DOHH2 (cell line): ENCODE data around the gene EEA1.

Source experiments
- H3F3A ChIP-seq: fragments of 200-600 bp; sonication (generic), shearing (Covaris generic); 2 replicates; pipeline ENCODE4 v1.6.0; 2016; ENCODE audit warnings: antibody characterized with exemption, mild to moderate bottlenecking; ENCODE audit not compliant: control insufficient read depth, insufficient read depth
- H3K27ac ChIP-seq: fragments of 200-600 bp; sonication (generic); 2 replicates; pipeline ENCODE4 v1.5.1; 2014; ENCODE audit warnings: low read depth, mild to moderate bottlenecking, low read length, moderate library complexity
- H3K27me3 ChIP-seq: fragments of 200-600 bp; sonication (generic); 2 replicates; pipeline ENCODE4 v1.6.1; 2014; ENCODE audit warnings: mild to moderate bottlenecking, low read length, mixed read lengths; ENCODE audit not compliant: control insufficient read depth
- H3K36me3 ChIP-seq: fragments of 200-600 bp; sonication (generic); 2 replicates; pipeline ENCODE4 v1.6.1; 2014; ENCODE audit warnings: mild to moderate bottlenecking, low read length, moderate library complexity, mixed read lengths; ENCODE audit not compliant: control insufficient read depth
- H3K4me1 ChIP-seq: fragments of 200-600 bp; sonication (generic); 2 replicates; pipeline ENCODE4 v1.6.1; 2014; ENCODE audit warnings: mild to moderate bottlenecking, low read length, mixed read lengths; ENCODE audit not compliant: control insufficient read depth
- H3K4me2 ChIP-seq: fragments of 200-600 bp; sonication (generic); 2 replicates; pipeline ENCODE4 v1.6.0; 2014; ENCODE audit warnings: mild to moderate bottlenecking, low read length, moderate library complexity
- H3K4me3 ChIP-seq: fragments of 200-600 bp; sonication (generic); 2 replicates; pipeline ENCODE4 v1.5.1; 2014; ENCODE audit warnings: mild to moderate bottlenecking, low read length, mixed read lengths
- H3K79me2 ChIP-seq: fragments of 200-600 bp; sonication (generic); 2 replicates; pipeline ENCODE4 v1.6.1; 2014; ENCODE audit warnings: mild to moderate bottlenecking, low read length, mixed read lengths; ENCODE audit not compliant: control insufficient read depth
- H3K9me2 ChIP-seq: fragments of 200-600 bp; sonication (generic); replicated peaks from 2 replicates; pipeline ENCODE4 v1.6.1; 2014; ENCODE audit warnings: mild to moderate bottlenecking, low read length, mixed read lengths; ENCODE audit not compliant: control insufficient read depth
- H3K9me3 ChIP-seq: fragments of 200-600 bp; sonication (generic); 2 replicates; pipeline ENCODE4 v1.6.1; 2014; ENCODE audit warnings: antibody characterized with exemption, low read length, mixed read lengths; ENCODE audit not compliant: control insufficient read depth, insufficient read depth
- H4K20me1 ChIP-seq: fragments of 200-600 bp; sonication (generic); 2 replicates; pipeline ENCODE4 v1.6.0; 2014; ENCODE audit warnings: low read depth, mild to moderate bottlenecking, antibody characterized with exemption, low read length, moderate library complexity; ENCODE audit not compliant: control insufficient read depth, insufficient read depth
- CTCF ChIP-seq: fragments of 200-600 bp; sonication (generic); IDR thresholded peaks from one replicate; pipeline ENCODE4 v1.5.1; 2014; ENCODE audit warnings: antibody characterized with exemption, mild to moderate bottlenecking, low read depth, low read length; ENCODE audit not compliant: poor library complexity, severe bottlenecking
- EZH2phosphoT487 ChIP-seq: fragments of 200-600 bp; sonication (generic); IDR thresholded peaks from 2 replicates; pipeline ENCODE4 v1.6.1; 2017; ENCODE audit warnings: borderline replicate concordance, mild to moderate bottlenecking, antibody characterized with exemption, low read length, moderate library complexity, mixed read lengths

Gene EEA1

GRCh38 chr12:92928962-92929915 lies at the start of gene EEA1:
EEA1 (minus strand) TSS chr12:92929295; CDS start chr12:92929066, 229 bp downstream.
- no peak for TF ChIP-seq CTCF
- TF ChIP-seq EZH2phosphoT487, result no peak
- H3K27ac ChIP-seq, result peak within 1 kb of the TSS; percentile 76
- peaks cover 44% of the 10 kb centered on the region for H3K79me2 ChIP-seq
- peaks cover 11% of the 10 kb centered on the region; the same call in 1 of the 2 replicates for H4K20me1 ChIP-seq
- peak within 1 kb of the TSS; percentile 90 for H3K4me2 ChIP-seq
- H3F3A ChIP-seq, result no peaks in the 10 kb centered on the region
- peaks cover 26% of the 10 kb centered on the region for H3K4me1 ChIP-seq
- no peaks in the 10 kb centered on the region for H3K9me3 ChIP-seq
- no peaks in the 10 kb centered on the region for H3K9me2 ChIP-seq
- 0 out of 2 replicates have a peak, but pooled peaks cover 2% of the 10 kb centered on the region for H3K36me3 ChIP-seq
- peak within 1 kb of the TSS; percentile 84 for H3K4me3 ChIP-seq
- H3K27me3 ChIP-seq, result no peaks in the 10 kb centered on the region

GRCh38 chr12:92978607-92979006 lies 49.5 kb upstream of the EEA1 start:
- no peak for TF ChIP-seq CTCF
- TF ChIP-seq EZH2phosphoT487, result no peak
- H3K4me3 ChIP-seq, result no peak overlapping the region
- H3K9me2 ChIP-seq, result no peaks in the 10 kb centered on the region
- H3K4me2 ChIP-seq, result no peak overlapping the region
- no peaks in the 10 kb centered on the region for H3K4me1 ChIP-seq
- no peaks in the 10 kb centered on the region for H3K9me3 ChIP-seq
- no peaks in the 10 kb centered on the region for H3K27me3 ChIP-seq
- no peaks in the 10 kb centered on the region for H3F3A ChIP-seq
- H3K79me2 ChIP-seq, result no peaks in the 10 kb centered on the region
- no peaks in the 10 kb centered on the region for H4K20me1 ChIP-seq
- no peak overlapping the region for H3K27ac ChIP-seq
- no peaks in the 10 kb centered on the region for H3K36me3 ChIP-seq

GRCh38 chr12:92977326-92977725 lies 48.2 kb upstream of the EEA1 start:
- TF ChIP-seq EZH2phosphoT487, result no peak
- TF ChIP-seq CTCF, result no peak
- H3F3A ChIP-seq, result no peaks in the 10 kb centered on the region
- no peaks in the 10 kb centered on the region for H3K79me2 ChIP-seq
- no peak overlapping the region for H3K4me3 ChIP-seq
- H3K4me2 ChIP-seq, result no peak overlapping the region
- no peak overlapping the region for H3K27ac ChIP-seq
- no peaks in the 10 kb centered on the region for H3K36me3 ChIP-seq
- H3K4me1 ChIP-seq, result no peaks in the 10 kb centered on the region
- no peaks in the 10 kb centered on the region for H3K9me3 ChIP-seq
- H4K20me1 ChIP-seq, result no peaks in the 10 kb centered on the region
- no peaks in the 10 kb centered on the region for H3K9me2 ChIP-seq
- H3K27me3 ChIP-seq, result no peaks in the 10 kb centered on the region
